ENCODE results near the gene CASP9.
"Not testable (repeated sequence)": the region's sequence is repeated elsewhere in the genome, so short reads cannot be mapped to it uniquely, and the experiment has no call there.

The CASP9 gene

GRCh38 chr1:15526021-15526489 lies 2.0 kb upstream of the CASP9 start:
- no peak for DNase-seq (ENCODE audit: low read depth, low spot score)

- DNase-seq (ENCODE audit: low read depth, low spot score) = no peak
Measured at GRCh38 chr1:15525050-15526020, 1.3 kb upstream of the CASP9 start.

GRCh38 chr1:15524283-15525049 lies 451 bp upstream of the CASP9 start:
- DNase-seq (ENCODE audit: low read depth, low spot score) = peak; percentile 68

- no peak for DNase-seq (ENCODE audit: low read depth, low spot score)
Measured at GRCh38 chr1:15523104-15524020, 653 bp downstream of the CASP9 start.

DNA sequence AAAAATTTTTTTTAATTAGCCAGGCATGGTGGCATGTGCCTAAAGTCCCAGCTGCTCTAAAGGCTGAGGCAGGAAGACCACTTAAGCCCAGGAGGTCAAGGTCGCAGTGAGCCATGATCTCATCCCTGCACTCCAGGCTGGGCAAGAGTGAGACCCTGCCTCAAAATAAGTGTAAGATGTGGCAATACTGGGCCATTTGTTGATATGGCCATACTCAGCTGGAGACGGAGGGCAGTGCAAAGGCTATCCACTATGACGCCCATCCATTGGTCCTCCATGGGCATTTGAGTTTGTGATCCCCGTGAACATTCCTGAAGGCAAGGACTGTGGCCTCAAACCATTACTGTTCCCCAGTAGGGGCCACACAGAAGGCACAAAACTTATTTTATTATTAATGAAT lies 1.5 kb downstream of the CASP9 start:
- no peak for DNase-seq (ENCODE audit: low read depth, low spot score)

DNA sequence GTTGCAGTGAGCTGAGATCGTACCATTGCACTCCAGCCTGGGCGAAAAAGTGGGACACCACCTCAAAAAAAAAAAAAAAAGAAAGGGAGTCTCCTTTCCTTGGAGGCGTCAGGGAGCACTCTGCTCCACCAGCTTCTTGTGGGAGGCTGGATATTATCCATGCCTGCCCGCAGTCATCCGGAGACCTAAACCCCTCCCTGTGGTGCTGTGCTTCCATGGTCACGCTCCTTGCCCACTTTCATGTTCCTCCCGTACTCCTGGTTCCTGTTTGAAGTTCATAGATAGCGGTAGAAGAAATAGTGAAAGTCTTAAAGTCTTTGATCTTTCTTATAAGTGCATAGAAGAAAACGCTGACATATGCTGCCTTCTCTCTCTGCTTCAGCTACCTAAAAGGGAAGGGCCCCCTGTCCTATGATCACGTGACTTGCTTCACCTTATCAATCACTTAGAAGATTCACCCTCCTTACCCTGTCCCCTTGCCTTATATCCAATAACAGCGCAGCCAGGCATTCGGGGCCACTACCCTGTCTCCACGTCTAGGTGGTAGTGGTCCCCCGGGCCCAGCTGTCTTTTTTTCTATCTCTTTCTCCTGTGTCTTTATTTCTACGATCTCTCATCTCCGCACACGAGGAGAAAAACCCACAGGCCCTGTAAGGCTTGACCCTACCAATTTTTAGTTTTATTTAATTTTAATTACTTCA lies 2.7 kb downstream of the CASP9 start:
- not testable (repeated sequence) for DNase-seq (ENCODE audit: low read depth, low spot score)

- no peak for DNase-seq (ENCODE audit: low read depth, low spot score)
Measured at GRCh38 chr1:15519625-15520024, 4.4 kb downstream of the CASP9 start.

DNA sequence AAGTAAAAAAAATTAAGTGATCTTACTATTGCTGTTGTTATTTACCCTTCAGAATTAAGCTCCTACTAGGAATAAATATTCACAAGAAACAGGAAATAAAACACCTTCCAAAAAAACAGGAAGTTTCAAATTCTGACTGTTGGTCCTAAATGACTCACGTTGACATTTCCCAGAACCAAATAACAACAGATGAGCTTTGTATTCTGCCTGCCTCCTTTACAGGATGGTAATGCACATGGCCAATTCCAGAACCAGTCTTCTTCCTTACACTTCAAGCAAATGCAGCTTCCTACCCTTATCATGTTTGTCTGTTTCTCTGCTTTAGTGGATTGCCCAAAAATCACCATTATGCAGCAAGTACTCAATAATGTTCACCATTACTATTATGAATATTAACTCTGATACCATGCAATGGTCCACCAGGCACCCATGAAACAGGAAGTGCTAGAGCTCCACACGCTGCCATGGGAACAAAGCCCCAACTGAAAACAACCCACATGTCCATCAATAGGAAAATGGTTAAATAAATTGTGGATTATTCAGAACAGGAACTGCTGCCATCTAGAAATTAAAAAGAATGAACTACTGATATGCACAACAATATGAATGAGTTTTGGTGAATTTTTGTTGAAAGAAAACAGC lies 8.9 kb downstream of the CASP9 start:
- no peak for DNase-seq (ENCODE audit: low read depth, low spot score)

GRCh38 chr1:15514557-15514956 lies 9.5 kb downstream of the CASP9 start:
- DNase-seq (ENCODE audit: low read depth, low spot score) = not testable (repeated sequence)

- DNase-seq (ENCODE audit: low read depth, low spot score) = no peak
Measured at GRCh38 chr1:15513919-15514318, 10.1 kb downstream of the CASP9 start.

GRCh38 chr1:15513192-15513591 lies 10.8 kb downstream of the CASP9 start:
- no peak for DNase-seq (ENCODE audit: low read depth, low spot score)

DNA sequence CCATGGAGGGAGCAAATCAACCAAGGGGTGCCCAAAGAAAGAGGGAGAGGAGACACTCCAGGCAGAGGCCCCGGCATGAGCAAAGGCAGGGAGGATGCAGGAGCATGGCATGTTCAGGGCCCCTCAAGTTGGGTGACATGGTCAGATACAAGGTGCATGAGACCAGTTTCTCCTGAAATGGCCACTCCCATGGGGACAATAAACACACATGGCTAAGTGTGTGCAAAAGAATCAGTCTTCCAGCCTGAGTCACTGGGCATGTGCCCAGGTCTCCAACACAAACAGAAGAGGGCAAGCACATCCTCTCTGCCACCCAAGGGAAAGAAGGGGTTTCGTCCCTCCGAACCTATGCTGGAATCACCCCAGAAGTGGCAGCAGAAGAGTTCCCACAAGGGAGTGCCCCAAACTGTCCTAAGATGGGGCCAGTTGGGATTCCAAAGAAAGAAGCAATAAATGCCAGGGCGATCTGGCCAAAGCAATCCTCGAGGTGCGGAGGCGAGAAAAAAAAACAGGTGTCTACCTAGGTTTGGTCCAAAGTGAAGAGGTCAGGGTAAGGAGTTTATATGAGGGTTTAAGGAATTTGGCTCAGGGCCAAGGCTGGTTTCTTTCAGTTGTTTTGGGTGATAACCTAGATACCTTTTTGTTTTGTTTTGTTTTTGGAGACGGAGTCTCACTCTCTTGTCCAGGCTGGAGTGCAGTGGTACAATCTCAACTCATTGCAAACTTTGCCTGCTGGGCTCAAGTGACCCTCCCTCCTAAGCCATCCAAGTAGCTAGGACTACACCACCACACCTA lies 13.2 kb downstream of the CASP9 start:
- DNase-seq (ENCODE audit: low read depth, low spot score) = no peak

GRCh38 chr1:15509586-15509985 lies 14.4 kb downstream of the CASP9 start:
- DNase-seq (ENCODE audit: low read depth, low spot score) = no peak

DNA sequence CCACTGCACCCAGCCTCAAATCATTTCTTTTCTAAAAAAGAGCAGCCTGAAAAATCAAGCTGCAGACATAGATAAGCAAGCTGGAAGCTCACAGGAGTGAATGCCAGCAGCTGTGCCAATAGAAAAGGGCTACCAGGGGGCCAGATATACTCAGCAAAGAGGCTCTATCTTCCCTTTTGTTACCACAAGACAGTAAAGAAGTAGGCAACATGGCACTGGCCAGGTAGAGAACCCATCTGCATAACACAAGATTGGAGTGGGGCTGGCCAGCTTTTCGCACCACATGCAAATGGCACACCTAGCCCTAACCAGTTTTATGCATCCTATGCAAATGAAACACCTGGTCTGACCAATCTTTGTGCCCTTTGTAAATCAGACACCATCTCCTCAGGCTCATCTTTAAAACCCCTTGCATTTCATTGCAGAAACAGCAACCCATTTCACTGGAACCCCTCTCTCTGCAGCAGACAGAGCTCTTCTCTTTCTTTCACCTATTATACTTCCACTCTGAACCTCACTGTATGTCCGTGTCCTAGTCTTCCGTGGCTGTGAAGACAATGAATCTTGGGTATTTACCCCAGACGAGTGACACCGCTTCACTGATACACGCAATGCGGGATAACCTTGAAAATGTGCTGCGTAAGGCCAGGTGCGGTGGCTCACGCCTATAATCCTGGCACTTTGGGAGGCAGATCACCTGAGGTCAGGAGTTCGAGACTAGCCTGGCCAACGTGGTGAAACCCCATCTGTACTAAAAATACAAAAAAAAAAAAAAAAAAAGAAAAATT lies 15.1 kb downstream of the CASP9 start:
- DNase-seq (ENCODE audit: low read depth, low spot score) = peak; percentile 94

DNA sequence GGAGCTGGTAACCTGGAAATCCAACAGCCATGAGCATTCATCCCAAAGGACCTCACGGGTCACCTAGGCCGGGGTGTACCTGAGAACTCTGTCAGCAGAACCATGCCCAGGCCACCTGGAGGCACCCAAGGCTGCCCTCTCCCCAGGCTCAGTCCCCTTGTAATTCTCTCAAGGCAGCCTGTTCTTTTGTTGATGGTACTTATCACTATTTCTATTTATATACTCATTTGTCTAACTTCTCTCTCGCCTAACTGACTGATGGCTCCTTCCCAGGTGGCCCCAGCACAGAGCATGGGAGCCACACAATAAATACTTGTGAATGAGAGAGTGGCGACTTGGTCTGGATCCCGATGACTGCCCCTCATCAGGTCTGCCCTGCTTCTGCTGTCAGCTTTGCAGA lies 16.7 kb downstream of the CASP9 start:
- no peak for DNase-seq (ENCODE audit: low read depth, low spot score)

- no peak for DNase-seq (ENCODE audit: low read depth, low spot score)
Measured at GRCh38 chr1:15506831-15507230, 17.2 kb downstream of the CASP9 start.

- DNase-seq (ENCODE audit: low read depth, low spot score) = no peak
Measured at GRCh38 chr1:15504436-15504835, 19.6 kb downstream of the CASP9 start.

DNA sequence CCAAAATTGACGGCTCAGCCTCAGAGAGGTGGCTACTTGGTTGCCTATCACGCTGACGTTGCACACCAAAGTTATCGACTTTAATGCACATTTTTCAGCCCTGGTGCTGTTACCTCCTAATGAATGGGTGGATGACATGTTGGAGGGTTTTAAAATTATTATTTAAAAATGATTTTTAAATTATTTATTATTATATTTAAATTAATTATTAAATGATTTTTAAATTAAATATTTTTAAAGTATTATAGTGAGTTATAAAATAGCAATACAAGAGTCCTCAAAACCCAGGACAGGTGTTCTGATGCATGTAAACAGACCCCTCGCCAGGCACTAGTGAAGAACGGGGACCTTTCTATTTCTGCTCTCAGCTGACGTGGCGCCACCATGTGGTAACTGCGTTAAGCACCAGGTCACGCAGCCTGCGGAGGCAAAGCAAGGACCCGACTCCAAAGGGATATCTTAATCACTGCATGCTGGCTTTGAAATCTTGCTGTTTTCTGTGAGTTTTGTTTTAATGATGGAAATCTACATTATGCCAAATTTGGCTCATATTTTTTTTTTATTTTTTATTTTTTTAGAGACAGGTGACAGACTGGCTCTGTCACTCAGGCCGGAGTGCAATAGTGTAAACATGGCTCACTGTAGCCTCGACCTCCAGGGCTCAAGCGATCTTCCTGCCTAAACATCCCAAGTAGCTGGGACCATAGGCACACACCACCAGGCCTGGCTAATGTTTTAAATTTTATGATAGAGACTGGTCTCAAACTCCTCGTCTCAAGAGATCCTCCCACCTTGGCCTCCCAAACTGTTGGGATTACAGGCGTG lies 22.6 kb downstream of the CASP9 start:
- peak; percentile 28 for DNase-seq (ENCODE audit: low read depth, low spot score)
